ENCODE results near the gene MAP3K10.

DNA sequence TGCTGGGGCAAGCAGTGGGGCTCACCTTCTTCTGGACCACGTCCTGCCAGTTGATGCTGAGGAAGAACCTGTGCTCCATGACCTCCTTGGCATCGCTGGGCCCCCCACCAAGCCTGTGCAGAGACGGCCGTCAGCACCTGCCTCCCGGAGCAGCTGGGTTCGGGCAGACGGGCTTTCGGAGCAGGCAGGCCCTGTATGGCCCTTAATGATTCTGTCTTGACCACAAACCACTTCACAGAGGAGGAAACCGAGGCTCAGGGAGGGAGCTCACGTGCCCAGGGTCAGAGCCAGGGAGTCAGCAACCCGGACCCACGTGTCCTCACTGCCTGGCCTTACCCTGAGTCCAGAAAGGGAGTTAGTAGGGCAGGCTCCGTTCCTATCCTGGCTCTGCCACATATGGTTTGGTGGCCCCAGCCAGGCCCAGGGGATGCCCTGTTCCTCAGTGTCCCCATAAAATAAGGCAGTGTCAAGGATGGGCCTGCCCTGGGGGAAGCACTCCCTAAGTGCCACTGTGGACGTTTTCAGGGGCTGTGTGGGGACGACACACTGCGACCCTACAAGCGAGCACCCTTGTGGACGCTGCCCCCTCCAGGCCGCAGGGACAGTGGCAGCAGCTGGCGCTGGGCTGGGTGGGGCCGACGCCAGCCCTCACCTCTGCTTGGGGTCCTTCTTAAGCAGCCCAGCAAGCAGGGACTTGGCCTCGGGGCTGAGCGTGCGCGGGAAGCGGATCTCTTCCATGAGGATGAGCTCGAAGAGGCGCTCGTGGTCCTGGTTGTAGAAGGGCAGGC lies 44.2 kb downstream of the MAP3K10 start:
- TF ChIP-seq, protein P1, sequence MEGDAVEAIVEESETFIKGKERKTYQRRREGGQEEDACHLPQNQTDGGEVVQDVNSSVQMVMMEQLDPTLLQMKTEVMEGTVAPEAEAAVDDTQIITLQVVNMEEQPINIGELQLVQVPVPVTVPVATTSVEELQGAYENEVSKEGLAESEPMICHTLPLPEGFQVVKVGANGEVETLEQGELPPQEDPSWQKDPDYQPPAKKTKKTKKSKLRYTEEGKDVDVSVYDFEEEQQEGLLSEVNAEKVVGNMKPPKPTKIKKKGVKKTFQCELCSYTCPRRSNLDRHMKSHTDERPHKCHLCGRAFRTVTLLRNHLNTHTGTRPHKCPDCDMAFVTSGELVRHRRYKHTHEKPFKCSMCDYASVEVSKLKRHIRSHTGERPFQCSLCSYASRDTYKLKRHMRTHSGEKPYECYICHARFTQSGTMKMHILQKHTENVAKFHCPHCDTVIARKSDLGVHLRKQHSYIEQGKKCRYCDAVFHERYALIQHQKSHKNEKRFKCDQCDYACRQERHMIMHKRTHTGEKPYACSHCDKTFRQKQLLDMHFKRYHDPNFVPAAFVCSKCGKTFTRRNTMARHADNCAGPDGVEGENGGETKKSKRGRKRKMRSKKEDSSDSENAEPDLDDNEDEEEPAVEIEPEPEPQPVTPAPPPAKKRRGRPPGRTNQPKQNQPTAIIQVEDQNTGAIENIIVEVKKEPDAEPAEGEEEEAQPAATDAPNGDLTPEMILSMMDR (tag by site-specific recombination; IDR thresholded peaks at IDR 0.05) = peak; percentile 58; the same call in 1 of the 2 replicates
- TF ChIP-seq, protein P2, sequence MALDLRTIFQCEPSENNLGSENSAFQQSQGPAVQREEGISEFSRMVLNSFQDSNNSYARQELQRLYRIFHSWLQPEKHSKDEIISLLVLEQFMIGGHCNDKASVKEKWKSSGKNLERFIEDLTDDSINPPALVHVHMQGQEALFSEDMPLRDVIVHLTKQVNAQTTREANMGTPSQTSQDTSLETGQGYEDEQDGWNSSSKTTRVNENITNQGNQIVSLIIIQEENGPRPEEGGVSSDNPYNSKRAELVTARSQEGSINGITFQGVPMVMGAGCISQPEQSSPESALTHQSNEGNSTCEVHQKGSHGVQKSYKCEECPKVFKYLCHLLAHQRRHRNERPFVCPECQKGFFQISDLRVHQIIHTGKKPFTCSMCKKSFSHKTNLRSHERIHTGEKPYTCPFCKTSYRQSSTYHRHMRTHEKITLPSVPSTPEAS (tag by site-specific recombination; IDR thresholded peaks at IDR 0.05) = no peak
- TF ChIP-seq TCF7L2 (IDR thresholded peaks at IDR 0.05; ENCODE audit: borderline replicate concordance, low read depth, low read length) = no peak
- TF ChIP-seq ZNF324 (tag by site-specific recombination; IDR thresholded peaks at IDR 0.05) = no peak
- TF ChIP-seq, protein P3, sequence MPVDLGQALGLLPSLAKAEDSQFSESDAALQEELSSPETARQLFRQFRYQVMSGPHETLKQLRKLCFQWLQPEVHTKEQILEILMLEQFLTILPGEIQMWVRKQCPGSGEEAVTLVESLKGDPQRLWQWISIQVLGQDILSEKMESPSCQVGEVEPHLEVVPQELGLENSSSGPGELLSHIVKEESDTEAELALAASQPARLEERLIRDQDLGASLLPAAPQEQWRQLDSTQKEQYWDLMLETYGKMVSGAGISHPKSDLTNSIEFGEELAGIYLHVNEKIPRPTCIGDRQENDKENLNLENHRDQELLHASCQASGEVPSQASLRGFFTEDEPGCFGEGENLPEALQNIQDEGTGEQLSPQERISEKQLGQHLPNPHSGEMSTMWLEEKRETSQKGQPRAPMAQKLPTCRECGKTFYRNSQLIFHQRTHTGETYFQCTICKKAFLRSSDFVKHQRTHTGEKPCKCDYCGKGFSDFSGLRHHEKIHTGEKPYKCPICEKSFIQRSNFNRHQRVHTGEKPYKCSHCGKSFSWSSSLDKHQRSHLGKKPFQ (tag by site-specific recombination; IDR thresholded peaks at IDR 0.05) = no peak
- TF ChIP-seq ZNF416 (tag by site-specific recombination; IDR thresholded peaks at IDR 0.05) = no peak
- TF ChIP-seq ZNF140 (tag by site-specific recombination; IDR thresholded peaks at IDR 0.05) = no peak
- TF ChIP-seq ZFP37 (tag by site-specific recombination; IDR thresholded peaks at IDR 0.05) = no peak
- no peak for TF ChIP-seq ZNF777 (tag by site-specific recombination; IDR thresholded peaks at IDR 0.05; ENCODE audit: borderline replicate concordance)
- no peak for TF ChIP-seq ZNF830 (tag by site-specific recombination; IDR thresholded peaks at IDR 0.05; ENCODE audit: low read depth)
- no peak for TF ChIP-seq ZSCAN30 (tag by site-specific recombination; IDR thresholded peaks at IDR 0.05)
- TF ChIP-seq KLF8 (tag by site-specific recombination; IDR thresholded peaks at IDR 0.05) = no peak
- TF ChIP-seq ZNF514 (tag by site-specific recombination; IDR thresholded peaks at IDR 0.05) = no peak
- no peak for TF ChIP-seq RBAK (tag by site-specific recombination; IDR thresholded peaks at IDR 0.05)
